Umbilical cord (tissue), 2 donors: ENCODE data around the gene DNAH10. TPM values are rescaled to one million over a fixed set of nuclear protein-coding genes. Genes with fewer than 3 reads are reported as not detected.

ENCODE experiments used
- DNase-seq: peaks from one replicate; pipeline ENCODE4 v3.0.0-alpha.2; 2015; ENCODE audit warnings: low spot score
- total RNA-seq: library from RNA; depleted of rRNA; stranded (reverse); fragments of >200 nt; gene quantifications from one replicate; pipeline ENCODE4 v1.2.3, GENCODE V29; 2014; ENCODE audit warnings: low replicate concordance; ENCODE audit not compliant: insufficient read depth

The DNAH10 gene, protein sequence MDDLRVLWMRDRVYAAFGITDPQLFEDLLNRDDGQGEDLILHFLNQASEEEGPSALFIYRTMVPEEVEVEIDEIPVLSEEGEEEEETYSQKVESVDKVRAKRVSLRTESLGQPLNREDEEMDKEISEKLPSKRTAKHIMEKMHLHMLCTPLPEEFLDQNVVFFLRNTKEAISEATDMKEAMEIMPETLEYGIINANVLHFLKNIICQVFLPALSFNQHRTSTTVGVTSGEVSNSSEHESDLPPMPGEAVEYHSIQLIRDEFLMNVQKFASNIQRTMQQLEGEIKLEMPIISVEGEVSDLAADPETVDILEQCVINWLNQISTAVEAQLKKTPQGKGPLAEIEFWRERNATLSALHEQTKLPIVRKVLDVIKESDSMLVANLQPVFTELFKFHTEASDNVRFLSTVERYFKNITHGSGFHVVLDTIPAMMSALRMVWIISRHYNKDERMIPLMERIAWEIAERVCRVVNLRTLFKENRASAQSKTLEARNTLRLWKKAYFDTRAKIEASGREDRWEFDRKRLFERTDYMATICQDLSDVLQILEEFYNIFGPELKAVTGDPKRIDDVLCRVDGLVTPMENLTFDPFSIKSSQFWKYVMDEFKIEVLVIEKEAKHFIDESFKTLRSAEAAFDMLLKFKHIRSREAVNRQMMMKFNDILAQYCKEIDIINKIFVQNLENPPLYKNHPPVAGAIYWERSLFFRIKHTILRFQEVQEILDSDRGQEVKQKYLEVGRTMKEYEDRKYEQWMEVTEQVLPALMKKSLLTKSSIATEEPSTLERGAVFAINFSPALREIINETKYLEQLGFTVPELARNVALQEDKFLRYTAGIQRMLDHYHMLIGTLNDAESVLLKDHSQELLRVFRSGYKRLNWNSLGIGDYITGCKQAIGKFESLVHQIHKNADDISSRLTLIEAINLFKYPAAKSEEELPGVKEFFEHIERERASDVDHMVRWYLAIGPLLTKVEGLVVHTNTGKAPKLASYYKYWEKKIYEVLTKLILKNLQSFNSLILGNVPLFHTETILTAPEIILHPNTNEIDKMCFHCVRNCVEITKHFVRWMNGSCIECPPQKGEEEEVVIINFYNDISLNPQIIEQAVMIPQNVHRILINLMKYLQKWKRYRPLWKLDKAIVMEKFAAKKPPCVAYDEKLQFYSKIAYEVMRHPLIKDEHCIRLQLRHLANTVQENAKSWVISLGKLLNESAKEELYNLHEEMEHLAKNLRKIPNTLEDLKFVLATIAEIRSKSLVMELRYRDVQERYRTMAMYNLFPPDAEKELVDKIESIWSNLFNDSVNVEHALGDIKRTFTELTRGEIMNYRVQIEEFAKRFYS (N-terminal part only)
- total RNA-seq, result 0.72 TPM

DNA sequence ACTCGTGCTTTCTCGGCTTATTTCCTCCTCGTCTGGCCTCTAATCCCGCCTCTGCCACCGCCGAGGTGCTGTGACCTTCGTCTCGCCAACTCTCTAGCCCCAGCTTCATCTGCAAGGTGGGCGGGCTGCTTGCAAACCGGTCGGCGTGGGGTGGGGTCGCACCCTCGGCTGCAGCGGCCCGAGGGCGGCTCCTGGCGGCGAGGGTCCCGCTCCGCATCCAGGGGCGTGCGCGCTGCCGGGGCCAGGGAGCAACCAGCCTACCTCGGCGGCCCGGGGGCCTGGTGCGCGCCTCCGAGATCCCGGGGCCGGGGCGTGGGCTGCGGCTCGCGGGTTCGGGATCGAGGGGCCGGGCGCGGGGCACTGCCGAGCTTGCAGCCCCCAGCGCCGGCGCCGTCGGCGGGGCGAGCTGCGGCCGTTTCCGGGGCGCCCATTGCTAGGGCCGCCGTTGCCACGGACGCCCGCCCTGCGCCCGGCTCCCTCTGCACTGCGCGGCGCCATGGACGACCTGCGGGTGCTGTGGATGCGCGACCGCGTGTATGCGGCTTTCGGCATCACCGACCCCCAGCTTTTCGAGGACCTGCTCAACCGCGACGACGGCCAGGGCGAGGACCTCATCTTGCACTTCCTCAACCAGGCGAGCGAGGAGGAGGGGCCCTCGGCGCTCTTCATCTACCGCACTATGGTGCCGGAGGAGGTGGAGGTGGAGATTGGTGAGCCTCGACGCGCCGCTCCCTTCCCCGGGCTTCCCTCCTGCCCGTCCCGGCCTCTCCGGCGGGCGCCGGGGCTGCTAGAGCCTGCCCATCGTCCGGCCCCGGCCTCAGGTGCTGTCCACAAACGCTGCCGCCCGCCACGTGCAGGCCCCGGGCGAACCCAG is at the start of gene DNAH10:
DNAH10 (plus strand) TSS at position 461 of the 874 bp plus-strand sequence; CDS start at position 497, 36 bp downstream.
- DNase-seq, result peak; percentile 13

DNA sequence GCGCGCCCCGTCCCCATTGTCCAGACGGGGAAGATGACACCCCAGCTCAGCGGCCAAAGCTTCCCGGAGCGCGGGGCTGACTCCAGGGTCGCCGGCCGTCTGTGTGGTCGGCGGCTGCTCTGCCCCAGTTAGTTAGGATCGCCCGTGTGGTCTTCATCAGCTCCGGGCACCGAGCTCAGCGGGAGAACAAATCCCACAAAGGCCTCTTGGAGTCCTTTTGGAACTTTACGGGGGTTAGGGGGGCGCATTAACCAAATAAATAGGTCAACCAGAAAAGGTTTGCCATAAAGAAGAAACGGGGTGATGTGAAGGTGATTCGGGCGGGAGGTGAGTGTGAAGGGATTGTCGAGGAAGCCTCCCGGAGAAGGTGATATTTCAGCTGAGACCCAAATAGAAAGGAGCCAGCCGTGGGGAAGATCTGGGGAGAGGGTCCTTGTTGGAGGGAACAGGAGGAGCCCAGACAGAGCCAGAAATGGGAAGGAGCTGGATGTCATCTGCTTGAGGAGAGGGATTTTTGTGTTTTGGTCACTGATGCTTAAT is 49.3 kb upstream of the DNAH10 start:
- no peak for DNase-seq

DNA sequence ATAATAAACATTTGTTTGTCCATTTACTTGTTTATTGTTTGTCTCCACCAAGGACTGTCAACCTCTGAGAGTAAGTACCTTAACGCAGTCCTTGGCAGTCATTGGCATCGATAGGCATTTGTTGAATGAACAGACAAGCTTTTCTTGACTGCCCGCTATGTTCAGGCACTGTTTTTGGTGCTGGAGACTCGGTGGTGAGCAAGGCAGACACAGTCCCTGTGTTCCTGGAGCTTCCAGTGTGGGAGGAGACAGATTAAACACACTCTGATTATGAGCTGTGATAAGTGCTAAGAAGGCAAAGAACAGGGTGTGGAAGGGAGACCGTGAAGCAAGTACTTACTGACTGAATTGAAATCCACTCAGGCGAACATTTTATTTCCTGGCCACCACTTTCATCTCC is 48.7 kb upstream of the DNAH10 start:
- no peak for DNase-seq

DNA sequence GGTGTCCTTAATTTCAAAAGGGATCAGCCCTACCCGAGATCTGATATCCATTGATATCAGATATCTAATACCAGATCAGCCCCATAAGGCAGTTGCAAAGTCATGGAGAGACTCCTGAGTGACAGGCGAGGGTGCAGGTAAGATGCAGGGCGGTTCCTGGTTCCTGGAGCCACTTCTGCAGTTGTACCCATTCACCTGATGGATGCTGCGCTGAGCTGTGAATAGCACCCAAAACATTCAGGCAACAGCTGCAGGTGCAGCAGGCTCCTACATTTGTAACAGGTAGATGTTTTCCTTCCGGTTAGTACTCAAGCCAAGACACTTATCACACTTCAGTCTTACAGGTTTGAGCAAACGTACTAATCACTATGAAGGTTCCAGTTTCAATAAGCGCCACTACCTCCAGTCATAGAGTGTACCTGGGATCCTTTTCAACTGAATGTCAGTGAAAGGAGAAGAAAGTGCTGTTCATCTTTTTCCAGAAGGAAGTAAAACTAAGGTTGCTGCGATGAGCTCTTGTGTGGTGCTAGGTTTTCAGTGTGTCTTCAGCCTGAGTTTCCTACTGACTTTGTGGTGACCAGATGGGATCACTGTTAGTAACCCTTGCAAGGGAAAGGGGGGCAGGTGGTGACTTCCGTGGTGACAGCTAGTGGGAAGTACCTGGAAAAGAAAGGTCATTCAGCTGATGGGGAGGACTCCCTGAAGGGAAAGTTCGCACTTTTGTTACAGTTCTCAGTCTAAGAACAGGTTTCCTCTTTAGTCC is 48.1 kb upstream of the DNAH10 start:
- no peak for DNase-seq

DNA sequence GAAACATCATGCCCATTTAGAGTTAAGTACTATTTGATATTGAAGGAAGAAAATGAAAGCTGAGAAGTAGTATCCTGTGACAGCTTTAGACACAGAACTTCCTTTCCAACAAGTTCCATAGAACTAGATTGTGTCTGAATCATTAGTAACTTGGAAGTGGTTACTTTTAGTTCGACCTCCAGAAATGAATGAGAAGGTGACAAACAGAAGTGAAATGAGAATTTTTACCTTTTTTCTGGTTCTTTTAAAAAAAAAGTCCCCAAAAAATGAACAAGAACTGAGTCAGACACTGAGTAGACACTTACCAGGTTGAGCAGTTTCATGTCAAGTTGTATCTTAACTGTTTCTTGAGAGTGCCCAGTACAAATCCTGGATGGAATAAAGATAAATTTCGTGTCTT is 46.9 kb upstream of the DNAH10 start:
- DNase-seq, result no peak

DNA sequence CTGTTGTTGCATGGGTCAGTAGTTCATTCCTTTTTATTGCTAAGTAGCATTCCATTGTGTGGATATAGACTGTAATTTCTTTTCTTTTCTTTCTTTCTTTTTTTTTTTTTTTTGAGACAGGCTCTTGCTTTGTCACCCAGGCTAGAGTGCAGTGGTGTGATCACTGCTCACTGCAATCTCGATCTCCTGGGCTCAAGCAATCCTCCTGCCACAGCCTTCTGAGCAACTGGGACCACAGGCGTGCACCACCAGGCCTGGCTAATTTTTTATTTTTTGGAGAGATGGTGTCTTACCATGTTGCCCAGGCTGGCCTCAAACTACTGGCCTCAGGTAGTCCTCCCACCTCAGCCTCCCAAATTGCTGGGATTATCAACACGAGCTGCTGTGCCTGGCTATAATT is 44.8 kb upstream of the DNAH10 start:
- DNase-seq, result no peak

DNA sequence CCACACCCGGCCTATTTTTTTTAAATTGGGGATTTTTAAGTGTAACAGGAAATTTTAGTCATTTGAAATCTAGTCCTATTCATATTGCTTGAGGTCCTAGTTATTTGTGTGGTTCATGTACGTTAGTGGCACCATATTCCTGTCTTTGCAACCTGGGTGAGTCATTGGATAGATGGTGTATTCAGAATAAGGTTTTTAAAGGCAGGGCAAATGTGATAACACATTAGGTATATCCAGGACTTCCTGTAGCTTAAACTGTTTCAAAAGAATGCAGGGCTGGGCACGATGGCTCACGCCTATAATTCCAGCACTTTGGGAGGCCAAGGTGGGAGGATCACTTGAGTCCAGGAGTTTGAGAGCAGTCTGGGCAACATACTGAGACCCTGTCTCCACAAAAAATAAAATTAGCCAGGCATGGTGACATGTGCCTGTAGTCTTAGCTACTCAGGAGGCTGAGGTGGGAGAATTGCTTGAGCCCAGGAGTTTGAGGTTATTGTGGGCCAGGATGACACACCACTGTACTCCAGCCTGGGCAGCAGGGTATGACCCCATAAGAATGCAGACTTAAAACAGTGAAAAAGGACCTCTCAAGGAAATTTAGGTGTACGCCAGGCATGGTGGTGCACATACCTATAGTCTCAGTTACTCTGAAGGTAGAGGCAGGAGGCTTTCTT is 41.8 kb upstream of the DNAH10 start:
- DNase-seq, result no peak

DNA sequence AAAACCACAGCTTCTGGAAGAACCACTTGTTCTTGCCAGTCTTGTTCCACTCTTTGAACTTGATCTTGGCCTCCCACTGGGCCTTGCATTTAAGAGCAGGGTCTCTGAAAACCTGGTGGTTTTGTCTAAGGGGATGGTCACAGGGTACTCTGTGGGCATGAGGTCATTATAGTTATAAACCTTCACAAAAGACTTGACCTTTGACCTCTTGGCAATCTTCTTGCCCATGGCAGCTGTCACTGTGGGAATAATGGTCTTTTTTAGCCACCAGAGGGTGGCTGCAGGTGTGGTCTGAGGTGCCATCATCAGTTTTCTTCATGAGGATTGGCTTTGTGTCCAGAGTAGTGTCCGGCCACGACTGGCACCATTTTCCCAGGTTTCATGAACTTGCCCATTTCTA is 40.9 kb upstream of the DNAH10 start:
- DNase-seq, result no peak

DNA sequence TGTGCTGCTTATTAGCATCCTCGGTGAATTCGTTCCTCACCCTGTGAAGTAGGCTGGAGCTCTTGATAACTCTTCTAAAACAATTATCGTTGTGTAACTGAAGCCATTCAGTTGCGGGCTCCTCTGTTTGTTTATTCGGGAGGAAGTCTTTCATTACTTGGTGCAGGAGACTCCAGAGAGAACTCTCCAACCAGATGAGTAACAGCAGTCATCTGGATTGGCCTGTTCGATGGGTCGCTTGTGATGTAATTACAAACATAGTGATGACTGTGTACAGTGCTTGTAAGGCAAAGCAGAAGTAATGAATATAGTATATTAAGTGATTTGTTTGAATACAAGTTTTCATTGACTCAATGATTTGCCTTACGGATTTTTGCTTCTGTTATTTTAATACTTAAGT is 39.1 kb upstream of the DNAH10 start:
- no peak for DNase-seq

DNA sequence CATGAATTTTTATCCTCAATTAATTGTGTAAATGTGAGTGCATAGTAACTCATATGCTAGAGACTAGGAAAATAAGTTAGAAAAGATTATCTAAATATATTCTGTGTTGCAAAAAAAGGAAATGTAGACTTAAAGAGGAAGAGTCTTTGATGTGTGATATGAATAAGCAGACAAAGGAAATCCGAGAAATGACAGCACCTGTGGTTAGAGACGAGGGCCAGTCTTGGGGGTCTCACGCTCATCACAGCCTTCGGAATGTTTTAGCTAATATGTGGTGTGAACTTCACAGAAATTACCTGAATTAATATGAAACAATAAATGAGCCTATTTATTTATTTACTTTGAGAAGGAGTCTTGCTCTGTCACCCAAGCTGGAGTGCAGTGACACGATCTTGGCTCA is 38.3 kb upstream of the DNAH10 start:
- no peak for DNase-seq

DNA sequence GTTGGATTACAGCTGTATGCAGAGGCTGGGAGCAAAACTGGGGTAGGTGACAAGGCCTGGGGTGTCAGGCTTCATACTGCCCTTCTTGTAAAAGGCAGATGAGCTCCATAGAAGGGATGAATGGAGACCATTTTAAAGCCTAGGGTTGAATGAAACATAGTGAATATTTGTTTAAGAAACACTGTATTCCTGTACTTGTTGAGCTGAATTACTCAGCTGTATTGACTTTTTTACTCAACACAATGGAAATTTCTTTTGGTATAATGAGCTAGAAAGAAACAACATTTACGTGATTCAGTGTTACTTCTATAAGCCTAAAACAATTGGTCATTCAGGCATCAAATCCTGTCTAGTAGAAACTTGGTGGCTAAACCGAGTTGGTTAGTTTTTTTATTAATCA is 35.9 kb upstream of the DNAH10 start:
- DNase-seq, result no peak

DNA sequence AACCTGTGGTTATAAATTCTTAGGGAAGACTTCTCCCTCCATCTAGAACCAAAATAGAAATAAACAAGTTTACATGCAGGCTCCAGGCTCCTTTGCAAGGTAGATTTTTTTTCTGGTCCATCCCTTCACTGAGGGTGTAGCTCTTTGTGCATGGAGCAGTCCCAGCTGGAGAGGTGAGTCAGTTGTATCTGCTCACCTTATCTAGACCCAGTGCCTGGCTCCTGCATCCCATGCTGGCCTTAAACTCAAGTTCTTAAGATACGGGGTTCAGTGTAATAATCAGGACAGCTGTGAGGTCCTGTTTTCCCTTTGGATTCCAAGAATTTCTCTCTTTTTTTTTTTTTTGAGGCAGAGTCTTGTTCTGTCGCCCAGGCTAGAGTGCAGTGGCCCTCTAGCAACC is 35.1 kb upstream of the DNAH10 start:
- DNase-seq, result no peak

DNA sequence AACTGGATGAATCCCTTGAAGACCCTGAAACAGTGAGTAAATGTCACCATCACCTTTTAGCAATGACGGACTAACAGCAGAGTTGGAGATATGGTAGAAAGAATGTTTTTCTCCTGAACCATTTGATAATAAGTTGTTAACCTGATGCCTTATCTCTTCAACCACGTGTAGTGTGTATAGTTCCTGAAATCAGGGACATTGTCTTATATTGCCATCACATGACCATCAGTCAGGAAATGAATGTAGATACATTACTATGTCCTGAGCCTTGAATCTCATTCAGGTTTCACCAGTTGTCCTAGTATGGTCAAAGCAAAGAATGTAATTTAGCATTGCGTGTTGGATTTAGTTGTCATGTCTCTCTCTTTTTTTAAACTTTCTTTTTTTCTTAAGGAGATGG is 34.2 kb upstream of the DNAH10 start:
- DNase-seq, result no peak

DNA sequence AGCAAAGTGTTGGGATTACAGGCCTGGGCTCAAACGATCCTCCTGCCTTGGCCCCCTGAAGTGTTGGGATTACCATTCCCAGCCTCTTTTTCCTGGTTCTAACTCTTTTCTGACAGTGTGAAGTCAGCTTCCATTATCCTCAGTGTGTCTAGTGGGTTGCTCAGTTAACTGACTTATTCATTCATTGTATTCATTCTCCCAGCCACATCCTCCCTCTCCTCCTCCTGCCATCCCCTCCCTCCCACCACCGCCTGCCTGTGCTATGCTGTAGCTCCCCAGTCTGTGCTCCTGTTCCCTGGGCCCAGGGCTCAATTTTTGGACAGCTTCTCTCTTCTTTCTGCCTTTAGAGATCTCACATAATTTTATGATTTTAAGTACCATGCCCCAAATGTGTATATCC is 30.5 kb upstream of the DNAH10 start:
- DNase-seq, result no peak

DNA sequence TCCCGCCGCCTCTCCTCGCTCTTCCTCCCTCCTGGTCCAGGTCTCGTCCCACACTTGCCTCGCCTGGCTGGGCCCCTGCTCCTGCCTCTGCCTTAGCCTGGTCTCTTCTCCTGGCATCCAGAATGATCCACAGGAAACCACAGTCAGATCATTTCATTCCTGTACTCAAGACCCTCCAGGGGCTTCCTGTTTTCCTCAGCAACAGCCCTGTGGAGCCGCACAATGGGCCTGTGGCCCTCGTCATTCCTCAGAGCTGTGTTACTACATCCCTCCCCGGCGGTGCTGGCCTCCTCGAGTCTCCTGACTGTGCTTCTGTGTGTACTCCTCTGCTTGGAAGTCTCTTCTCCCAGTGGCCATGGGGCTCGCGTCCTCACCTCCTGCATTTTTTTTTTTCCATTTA is 29.9 kb upstream of the DNAH10 start:
- no peak for DNase-seq

DNA sequence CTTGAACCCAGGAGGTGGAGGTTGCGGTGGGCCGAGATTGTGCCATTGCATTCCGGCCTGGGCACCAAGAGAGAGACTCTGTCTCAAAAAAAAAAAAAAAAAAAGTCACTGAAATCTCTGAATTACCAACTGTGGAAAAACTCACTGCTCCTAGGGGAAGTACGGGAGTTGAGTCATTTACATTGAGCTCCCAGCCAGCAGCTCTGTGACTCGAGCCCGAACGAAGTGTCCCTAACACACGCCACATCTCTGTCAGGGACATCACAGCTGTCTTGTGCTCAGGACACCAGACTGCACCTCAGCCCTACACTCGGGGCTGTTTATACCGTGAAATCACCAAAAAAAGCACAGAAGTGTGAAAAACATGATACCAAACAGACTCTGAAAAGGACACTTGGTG is 28.9 kb upstream of the DNAH10 start:
- DNase-seq, result no peak

DNA sequence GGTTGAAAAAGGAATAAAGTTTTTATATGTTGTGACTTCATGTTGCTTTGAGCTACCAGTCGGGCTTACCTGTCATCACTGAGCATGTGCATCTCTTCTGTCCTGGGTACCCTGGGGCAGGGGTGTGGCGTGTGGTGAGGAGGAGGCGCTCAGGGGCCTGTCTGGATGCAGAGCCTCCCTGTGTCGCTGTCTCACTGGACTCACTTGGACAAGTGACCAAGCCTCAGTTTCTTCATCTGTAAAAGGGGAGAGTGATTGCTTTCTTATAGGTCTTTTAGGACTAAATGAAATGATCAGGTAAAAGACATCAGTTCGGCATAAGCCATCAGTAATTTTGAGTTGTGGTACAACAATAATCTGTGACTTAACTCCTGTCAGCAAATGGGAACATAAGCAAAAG is 27.8 kb upstream of the DNAH10 start:
- DNase-seq, result no peak

DNA sequence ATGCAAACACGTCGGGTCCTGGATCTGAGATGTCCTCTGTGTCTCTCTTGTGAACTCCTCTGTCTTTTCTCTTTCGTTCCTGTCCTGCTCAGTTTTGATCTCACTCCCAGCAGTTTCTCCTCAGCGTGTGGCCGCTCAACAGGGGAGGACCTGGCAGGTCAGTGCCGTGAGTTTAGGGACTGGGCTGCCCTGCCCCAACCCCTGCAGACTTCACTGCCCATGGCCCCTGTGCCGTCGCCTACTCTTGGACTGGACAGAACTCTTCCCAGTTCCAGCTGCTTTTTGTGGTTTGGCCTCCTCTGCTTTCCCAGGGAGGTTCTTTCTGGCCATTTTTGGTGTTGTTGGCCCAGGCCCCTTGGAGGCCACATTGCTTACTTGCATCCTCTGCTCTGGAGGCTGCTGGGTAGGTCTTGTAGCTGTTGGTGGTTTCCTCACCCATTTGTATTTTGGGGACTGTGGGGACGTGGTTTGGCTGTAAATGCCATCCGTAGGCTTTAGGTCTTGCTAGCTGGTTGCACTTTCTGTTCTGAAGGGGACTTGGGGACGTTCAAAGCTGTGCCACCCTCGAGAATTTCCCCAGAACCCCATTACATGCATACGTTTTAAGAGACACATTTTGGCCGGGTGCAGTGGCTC is 20.0 kb upstream of the DNAH10 start:
- no peak for DNase-seq

DNA sequence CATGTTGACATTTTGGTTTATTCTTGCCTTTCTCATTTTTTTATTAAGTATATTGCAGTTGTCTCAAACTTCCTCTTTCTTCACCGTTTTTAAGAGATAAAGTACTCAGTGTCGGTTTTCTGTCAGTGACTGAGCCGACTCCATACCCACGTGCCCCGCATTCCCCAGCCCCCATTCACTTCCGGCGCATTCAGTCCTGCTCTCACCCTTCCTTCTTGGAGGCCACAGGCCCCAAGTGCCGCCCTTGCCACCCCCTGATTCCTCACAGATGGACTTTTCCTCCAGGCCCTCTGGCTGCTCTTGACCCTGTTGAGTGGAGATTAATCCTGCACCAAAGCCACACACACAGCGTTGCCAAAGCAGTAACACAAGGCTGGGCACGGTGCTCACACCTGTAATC is 19.1 kb upstream of the DNAH10 start:
- no peak for DNase-seq
